ENCODE results near the gene SLX4IP. TPM values are rescaled to one million over a fixed set of nuclear protein-coding genes. Genes with fewer than 3 reads are reported as not detected.
A peak's percentile ranks its signal among the peaks of the same experiment; 100 is the strongest.

The SLX4IP gene
- total and polyA plus RNA-seq, 2 of the 13 experiments (the other 11 are each of a cell fraction or from before 2014, with no cell fraction given) = 3.6 to 7.3 TPM

DNA sequence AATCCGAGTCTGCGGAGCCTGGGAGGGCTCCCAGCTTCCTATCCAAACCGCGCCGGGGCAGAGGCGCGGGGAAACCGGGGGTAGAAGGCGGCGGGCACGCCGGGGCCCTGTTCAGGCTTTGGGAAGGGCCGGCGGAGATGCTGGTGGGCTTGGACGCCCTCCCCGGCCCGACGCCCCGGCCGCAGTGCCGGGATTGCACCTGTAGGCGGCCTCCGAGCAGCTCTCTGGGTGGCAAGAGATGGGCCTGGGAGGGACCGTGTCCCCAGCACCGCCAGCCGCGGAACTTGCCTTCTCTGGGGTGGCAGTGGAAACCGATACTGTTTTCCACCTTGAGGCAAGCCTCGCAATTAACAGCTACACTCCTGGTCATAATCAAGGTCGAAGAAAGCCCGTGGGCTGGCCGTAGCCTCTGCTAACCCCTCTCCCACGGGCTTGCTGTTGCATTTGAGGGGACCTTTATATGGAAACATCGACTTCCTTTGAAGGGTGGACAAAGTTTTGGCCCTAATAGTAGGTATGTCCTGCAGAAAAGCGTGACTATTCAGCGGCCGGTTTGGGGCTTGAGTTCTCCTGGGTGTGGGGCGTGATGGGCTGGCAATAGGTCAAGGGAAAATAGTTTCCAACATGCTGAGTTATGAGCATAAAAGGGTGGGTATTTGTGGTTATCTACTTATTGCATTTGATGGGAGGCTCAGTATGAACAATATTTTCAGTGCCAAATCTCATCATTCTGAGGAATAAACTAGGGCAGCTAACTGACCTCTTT lies 239.8 kb downstream of the SLX4IP start (continued):
- peak; percentile 82; the same call in 1 of the 2 replicates for TF ChIP-seq ZNF337 (CRISPR knock-in tag; IDR thresholded peaks at IDR 0.05; ENCODE audit: borderline replicate concordance, low read depth)
- peak; percentile 79 for TF ChIP-seq GATAD2A (CRISPR knock-in tag; IDR thresholded peaks at IDR 0.05)
- no peak for TF ChIP-seq ATM (IDR thresholded peaks at IDR 0.05; ENCODE audit: borderline replicate concordance)
- TF ChIP-seq FOXJ3 (CRISPR knock-in tag; IDR thresholded peaks at IDR 0.05; ENCODE audit: borderline replicate concordance) = no peak
- no peak for TF ChIP-seq ZNF577 (CRISPR knock-in tag; IDR thresholded peaks at IDR 0.05; ENCODE audit: borderline replicate concordance, low read depth)
- TF ChIP-seq ZNF24 (IDR thresholded peaks at IDR 0.05) = no peak
- TF ChIP-seq CBX5 (CRISPR knock-in tag; IDR thresholded peaks at IDR 0.05; ENCODE audit: borderline replicate concordance) = peak; percentile 91; the same call in 1 of the 2 replicates
- no peak for TF ChIP-seq THYN1 (CRISPR knock-in tag; IDR thresholded peaks at IDR 0.05; ENCODE audit: borderline replicate concordance, low read depth)
- TF ChIP-seq, protein P1, sequence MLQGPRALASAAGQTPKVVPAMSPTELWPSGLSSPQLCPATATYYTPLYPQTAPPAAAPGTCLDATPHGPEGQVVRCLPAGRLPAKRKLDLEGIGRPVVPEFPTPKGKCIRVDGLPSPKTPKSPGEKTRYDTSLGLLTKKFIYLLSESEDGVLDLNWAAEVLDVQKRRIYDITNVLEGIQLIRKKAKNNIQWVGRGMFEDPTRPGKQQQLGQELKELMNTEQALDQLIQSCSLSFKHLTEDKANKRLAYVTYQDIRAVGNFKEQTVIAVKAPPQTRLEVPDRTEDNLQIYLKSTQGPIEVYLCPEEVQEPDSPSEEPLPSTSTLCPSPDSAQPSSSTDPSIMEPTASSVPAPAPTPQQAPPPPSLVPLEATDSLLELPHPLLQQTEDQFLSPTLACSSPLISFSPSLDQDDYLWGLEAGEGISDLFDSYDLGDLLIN (CRISPR knock-in tag; IDR thresholded peaks at IDR 0.05; ENCODE audit: borderline replicate concordance) = no peak
- TF ChIP-seq ZNF530 (CRISPR knock-in tag; IDR thresholded peaks at IDR 0.05; ENCODE audit: low read depth) = no peak
- no peak for TF ChIP-seq HOXA7 (CRISPR knock-in tag; IDR thresholded peaks at IDR 0.05)
- no peak for TF ChIP-seq HCFC1 (IDR thresholded peaks at IDR 0.05; ENCODE audit: low read depth, low read length)
- no peak for TF ChIP-seq NR3C1 (CRISPR knock-in tag; IDR thresholded peaks at IDR 0.05)
- peak; percentile 86 for TF ChIP-seq ZFP1 (CRISPR knock-in tag; IDR thresholded peaks at IDR 0.05)
- TF ChIP-seq ZFP90 (CRISPR knock-in tag; IDR thresholded peaks at IDR 0.05; ENCODE audit: borderline replicate concordance) = no peak
- TF ChIP-seq, protein P2, sequence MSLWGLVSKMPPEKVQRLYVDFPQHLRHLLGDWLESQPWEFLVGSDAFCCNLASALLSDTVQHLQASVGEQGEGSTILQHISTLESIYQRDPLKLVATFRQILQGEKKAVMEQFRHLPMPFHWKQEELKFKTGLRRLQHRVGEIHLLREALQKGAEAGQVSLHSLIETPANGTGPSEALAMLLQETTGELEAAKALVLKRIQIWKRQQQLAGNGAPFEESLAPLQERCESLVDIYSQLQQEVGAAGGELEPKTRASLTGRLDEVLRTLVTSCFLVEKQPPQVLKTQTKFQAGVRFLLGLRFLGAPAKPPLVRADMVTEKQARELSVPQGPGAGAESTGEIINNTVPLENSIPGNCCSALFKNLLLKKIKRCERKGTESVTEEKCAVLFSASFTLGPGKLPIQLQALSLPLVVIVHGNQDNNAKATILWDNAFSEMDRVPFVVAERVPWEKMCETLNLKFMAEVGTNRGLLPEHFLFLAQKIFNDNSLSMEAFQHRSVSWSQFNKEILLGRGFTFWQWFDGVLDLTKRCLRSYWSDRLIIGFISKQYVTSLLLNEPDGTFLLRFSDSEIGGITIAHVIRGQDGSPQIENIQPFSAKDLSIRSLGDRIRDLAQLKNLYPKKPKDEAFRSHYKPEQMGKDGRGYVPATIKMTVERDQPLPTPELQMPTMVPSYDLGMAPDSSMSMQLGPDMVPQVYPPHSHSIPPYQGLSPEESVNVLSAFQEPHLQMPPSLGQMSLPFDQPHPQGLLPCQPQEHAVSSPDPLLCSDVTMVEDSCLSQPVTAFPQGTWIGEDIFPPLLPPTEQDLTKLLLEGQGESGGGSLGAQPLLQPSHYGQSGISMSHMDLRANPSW (CRISPR knock-in tag; IDR thresholded peaks at IDR 0.05; ENCODE audit: borderline replicate concordance) = peak; percentile 64; the same call in 1 of the 2 replicates
- TF ChIP-seq MYC (CRISPR knock-in tag; IDR thresholded peaks at IDR 0.05; ENCODE audit: borderline replicate concordance) = no peak; the same call in 1 of the 2 replicates
- no peak for TF ChIP-seq FOXK2 (IDR thresholded peaks at IDR 0.05)
- no peak for TF ChIP-seq RFX5 (IDR thresholded peaks at IDR 0.05; ENCODE audit: low read depth, low read length)
- no peak; the same call in 1 of the 2 replicates for TF ChIP-seq SAFB2 (CRISPR knock-in tag; IDR thresholded peaks at IDR 0.05; ENCODE audit: borderline replicate concordance, low read depth)
- TF ChIP-seq, protein P3, sequence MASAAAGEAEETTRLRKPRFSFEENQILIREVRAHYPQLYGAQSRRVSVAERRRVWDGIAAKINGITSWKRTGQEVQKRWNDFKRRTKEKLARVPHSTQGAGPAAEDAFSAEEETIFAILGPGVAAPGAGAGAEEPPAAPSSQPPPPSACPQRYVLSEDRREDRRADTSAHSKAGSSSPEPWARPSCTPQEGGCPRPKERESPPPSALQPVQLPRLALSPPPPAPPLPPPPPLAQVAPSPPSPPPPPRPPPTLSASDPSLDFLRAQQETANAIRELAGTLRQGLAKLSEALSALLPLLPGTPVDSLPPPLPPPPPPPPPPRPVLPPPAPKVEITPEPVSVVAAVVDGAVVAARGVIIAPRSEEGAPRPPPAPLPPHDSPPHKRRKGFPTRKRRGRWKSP (CRISPR knock-in tag; IDR thresholded peaks at IDR 0.05) = no peak; the same call in 1 of the 2 replicates
- peak; percentile 36; the same call in 1 of the 2 replicates for TF ChIP-seq PHF20 (CRISPR knock-in tag; IDR thresholded peaks at IDR 0.05)
- no peak for TF ChIP-seq KAT2B (IDR thresholded peaks at IDR 0.05; ENCODE audit: borderline replicate concordance, low read depth, low read length)
- no peak for TF ChIP-seq ZBTB1 (CRISPR knock-in tag; IDR thresholded peaks at IDR 0.05; ENCODE audit: borderline replicate concordance)
- no peak; the same call in 1 of the 2 replicates for TF ChIP-seq ZZZ3 (CRISPR knock-in tag; IDR thresholded peaks at IDR 0.05; ENCODE audit: borderline replicate concordance)
- no peak for TF ChIP-seq KLF6 (CRISPR knock-in tag; IDR thresholded peaks at IDR 0.05)
- TF ChIP-seq SP2 (CRISPR knock-in tag; IDR thresholded peaks at IDR 0.05) = no peak; the same call in 1 of the 2 replicates
